Neural crest cell (in vitro differentiated cells): Measurements from ENCODE around the gene FIGLA. TPM values are rescaled to one million over a fixed set of nuclear protein-coding genes. Genes with fewer than 3 reads are reported as not detected.
A peak's percentile ranks its signal among the peaks of the same experiment; 100 is the strongest.

Experiments
- DNase-seq: peaks from one replicate; pipeline ENCODE4 v3.0.0; 2021; ENCODE audit warnings: low read depth, mixed read lengths, low spot score
- H3K27ac Mint-ChIP-seq: one replicate; pipeline ENCODE4 v1.8.0; 2021; ENCODE audit warnings: mild to moderate bottlenecking, mixed read lengths; ENCODE audit not compliant: unreplicated experiment
- H3K27me3 Mint-ChIP-seq: 2 replicates; pipeline ENCODE4 v1.8.0; 2021; ENCODE audit warnings: low read depth, mild to moderate bottlenecking, mixed read lengths
- H3K36me3 Mint-ChIP-seq: 2 replicates; pipeline ENCODE4 v1.8.0; 2021; ENCODE audit warnings: low read depth, mild to moderate bottlenecking, mixed read lengths
- H3K4me1 Mint-ChIP-seq: 2 replicates; pipeline ENCODE4 v1.8.0; 2021; ENCODE audit warnings: mixed read lengths
- H3K4me3 Mint-ChIP-seq: one replicate; pipeline ENCODE4 v1.8.0; 2021; ENCODE audit warnings: mild to moderate bottlenecking, mixed read lengths
- H3K9me3 Mint-ChIP-seq: 2 replicates; pipeline ENCODE4 v1.8.0; 2021; ENCODE audit warnings: mixed read lengths
- total RNA-seq: library from RNA; stranded (reverse); gene quantifications from 2 replicates; pipeline ENCODE4 v1.2.1, GENCODE V29; 2021
- TF ChIP-seq, protein P1 (sequence below): fragments of 200-600 bp; sonication (generic); conservative IDR thresholded peaks from 2 replicates; pipeline ENCODE4 v1.5.0; 2021; ENCODE audit warnings: antibody characterized with exemption, mild to moderate bottlenecking

Gene FIGLA
- total RNA-seq, 1 donor from 2014 or later = not detected

DNA sequence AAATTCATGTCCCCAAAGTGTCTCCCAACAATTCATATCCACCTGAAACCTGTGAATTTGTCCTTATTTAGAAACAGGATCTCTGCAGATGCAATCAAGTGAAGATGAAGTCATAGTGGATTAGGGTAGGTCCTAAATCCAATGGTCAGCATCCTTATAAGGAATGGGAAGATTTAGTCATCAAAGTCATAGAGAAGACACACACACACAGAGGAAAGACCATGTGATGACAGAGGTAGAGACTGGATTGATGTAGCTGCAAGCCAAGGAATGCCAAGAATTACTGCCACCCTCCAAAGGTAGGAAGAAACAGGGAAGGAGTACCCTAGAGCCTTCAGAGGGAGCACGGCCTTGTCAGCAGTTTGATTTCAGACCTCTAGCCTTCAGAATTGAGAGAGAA, 40.1 kb downstream of the FIGLA start:
- H3K9me3 Mint-ChIP-seq = peaks cover 4% of the 10 kb centered on the region
- DNase-seq = no peak
- no peaks in the 10 kb centered on the region for H3K36me3 Mint-ChIP-seq
- TF ChIP-seq, protein P1, sequence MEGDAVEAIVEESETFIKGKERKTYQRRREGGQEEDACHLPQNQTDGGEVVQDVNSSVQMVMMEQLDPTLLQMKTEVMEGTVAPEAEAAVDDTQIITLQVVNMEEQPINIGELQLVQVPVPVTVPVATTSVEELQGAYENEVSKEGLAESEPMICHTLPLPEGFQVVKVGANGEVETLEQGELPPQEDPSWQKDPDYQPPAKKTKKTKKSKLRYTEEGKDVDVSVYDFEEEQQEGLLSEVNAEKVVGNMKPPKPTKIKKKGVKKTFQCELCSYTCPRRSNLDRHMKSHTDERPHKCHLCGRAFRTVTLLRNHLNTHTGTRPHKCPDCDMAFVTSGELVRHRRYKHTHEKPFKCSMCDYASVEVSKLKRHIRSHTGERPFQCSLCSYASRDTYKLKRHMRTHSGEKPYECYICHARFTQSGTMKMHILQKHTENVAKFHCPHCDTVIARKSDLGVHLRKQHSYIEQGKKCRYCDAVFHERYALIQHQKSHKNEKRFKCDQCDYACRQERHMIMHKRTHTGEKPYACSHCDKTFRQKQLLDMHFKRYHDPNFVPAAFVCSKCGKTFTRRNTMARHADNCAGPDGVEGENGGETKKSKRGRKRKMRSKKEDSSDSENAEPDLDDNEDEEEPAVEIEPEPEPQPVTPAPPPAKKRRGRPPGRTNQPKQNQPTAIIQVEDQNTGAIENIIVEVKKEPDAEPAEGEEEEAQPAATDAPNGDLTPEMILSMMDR = no peak
- H3K4me1 Mint-ChIP-seq = peaks cover 19% of the 10 kb centered on the region
- peaks cover 7% of the 10 kb centered on the region for H3K27me3 Mint-ChIP-seq
- H3K27ac Mint-ChIP-seq = no peak overlapping the region
- no peak overlapping the region for H3K4me3 Mint-ChIP-seq

DNA sequence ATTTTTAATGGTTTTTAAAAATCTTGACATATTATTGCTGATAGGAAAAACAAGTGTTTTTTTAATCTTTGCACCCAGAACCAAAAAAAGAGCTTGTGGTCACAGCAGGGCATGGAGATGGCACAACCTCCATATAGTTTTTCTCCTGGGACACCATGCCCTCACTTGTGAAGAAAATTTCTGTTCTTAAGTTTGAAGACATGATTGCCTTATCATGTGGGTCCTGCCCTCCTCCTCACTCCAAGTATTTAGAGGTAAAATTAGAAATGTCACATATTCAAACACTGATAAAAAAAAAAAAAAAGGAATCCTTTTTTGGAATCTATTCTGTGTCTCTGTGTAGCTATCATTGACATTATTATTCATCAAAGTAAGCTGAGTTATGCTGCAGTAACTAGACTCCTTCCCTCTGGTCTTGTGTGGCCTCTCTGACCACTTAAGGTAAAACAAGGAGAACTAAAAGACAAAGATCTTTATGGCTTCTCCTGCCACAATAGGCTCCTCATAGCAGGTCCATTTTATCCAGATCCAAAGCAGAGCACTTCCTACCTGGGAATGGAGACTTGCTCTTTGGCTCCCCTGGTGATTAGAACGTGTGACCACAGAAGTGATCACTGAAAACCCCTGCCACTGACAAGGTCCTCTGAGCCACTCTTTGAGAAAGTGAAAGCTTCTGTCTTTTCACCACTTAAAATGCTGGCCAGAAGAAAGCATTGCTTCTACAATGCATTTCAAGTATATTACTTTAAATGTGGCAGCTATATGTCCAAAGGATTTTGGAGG, 42.2 kb downstream of the FIGLA start:
- Mint-ChIP-seq H3K4me3 (no peak overlapping the region), H3K36me3 (no peaks in the 10 kb centered on the region), H3K9me3 (peaks cover 4% of the 10 kb centered on the region), H3K4me1 (peaks cover 37% of the 10 kb centered on the region), H3K27ac (no peak overlapping the region), H3K27me3 (peaks cover 7% of the 10 kb centered on the region)
- no peak for DNase-seq
- TF ChIP-seq, protein P1 = no peak

GRCh38 chr2:70747284-70747683, 43.2 kb downstream of the FIGLA start:
- no peak overlapping the region for H3K4me3 Mint-ChIP-seq
- DNase-seq = no peak
- H3K9me3 Mint-ChIP-seq = peaks cover 4% of the 10 kb centered on the region
- peaks cover 37% of the 10 kb centered on the region for H3K4me1 Mint-ChIP-seq
- H3K36me3 Mint-ChIP-seq = no peaks in the 10 kb centered on the region
- peaks cover 7% of the 10 kb centered on the region for H3K27me3 Mint-ChIP-seq
- TF ChIP-seq, protein P1 = no peak
- no peak overlapping the region for H3K27ac Mint-ChIP-seq

DNA sequence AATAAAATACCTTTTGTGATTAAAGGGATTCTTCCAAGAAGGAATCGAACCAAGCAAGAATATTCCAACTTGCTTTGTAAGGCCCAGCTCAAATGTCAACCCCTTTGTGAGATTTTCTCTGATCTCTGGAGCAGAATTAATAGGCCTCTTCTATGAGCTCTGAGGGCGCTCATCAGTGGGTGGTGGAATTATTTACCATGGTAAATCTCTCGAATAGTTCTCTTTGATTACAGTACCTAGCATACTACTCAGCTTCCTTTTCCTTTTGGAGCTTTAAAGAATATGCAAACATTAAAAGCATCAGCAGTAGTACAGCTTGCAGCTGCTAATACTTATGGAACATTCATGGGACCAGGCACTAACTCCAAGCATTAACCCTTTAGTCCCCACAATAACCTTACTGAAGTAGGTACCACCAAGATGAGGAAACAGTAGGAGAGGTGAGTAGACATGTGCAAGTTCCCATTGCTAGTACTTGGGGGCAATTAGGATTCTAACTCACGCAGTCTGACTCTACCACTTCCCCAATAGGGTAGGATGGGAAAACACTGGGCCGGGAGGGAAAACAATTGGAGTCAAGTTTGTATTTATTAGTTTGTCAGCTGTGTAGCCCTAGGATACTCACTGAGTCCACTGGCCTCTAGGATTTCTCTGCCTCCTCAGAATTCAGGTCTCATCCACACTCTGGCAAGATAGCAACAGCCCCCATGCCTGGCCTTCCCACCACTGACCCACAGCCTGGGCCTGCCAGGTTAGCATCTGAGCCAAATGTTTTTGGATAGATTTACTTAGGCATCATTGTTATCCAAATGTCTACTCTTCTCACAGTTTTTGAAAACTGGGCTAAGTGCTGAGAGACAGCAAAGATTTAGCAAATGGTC, 44.1 kb downstream of the FIGLA start:
- Mint-ChIP-seq H3K36me3 (no peaks in the 10 kb centered on the region), H3K4me3 (no peak overlapping the region), H3K9me3 (peaks cover 4% of the 10 kb centered on the region), H3K27me3 (peaks cover 7% of the 10 kb centered on the region), H3K4me1 (peaks cover 41% of the 10 kb centered on the region), H3K27ac (peak overlapping the region; percentile 37)
- TF ChIP-seq, protein P1 = no peak
- DNase-seq = no peak

DNA sequence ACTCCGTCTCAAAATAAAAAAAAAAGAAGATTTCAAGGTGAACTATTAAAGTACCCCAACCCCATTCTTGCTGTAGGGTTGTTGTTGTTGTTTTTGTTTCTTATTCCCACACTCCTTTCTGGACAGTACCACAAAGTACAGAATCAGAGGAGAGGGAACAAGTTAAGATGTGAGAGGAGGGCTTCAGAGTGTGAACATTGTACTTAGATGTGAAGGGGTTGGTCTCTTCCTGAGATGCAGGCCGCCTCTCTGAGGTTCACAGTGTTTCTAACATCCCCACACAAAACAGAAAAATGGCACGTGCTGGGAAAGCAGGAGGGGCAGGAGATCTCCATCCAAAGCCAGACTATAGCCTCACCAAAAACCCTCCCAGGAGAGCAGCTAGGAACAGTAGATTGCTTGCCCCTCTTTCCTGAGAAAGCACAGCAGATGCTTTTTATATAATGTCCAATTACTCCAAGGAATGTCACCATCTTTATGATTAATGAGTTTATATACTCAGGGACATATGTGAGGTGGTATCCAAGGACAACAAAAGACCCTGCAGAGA, 45.1 kb downstream of the FIGLA start:
- Mint-ChIP-seq H3K27ac (no peak overlapping the region), H3K4me3 (no peak overlapping the region), H3K27me3 (peaks cover 10% of the 10 kb centered on the region), H3K9me3 (peaks cover 4% of the 10 kb centered on the region), H3K4me1 (peaks cover 47% of the 10 kb centered on the region), H3K36me3 (no peaks in the 10 kb centered on the region)
- no peak for DNase-seq
- TF ChIP-seq, protein P1 = no peak
